Activated CD4-positive, alpha-beta T cell treated with anti-CD3 and anti-CD28 coated beads for 24 hours (primary cell): Measurements from ENCODE around the gene CEMIP.
"Not testable (repeated sequence)": the region's sequence is repeated elsewhere in the genome, so short reads cannot be mapped to it uniquely, and the experiment has no call there.

ENCODE experiments used
- DNase-seq, 2 donors: peaks; one replicate each; pipeline ENCODE4 v3.0.0-alpha.2; 2020; ENCODE audit warnings: low read depth in 2 of 2

CEMIP gene

GRCh38 chr15:80953953-80954778, 175.0 kb downstream of the CEMIP start:
- DNase-seq: no peak

- peak; percentile 39 to 54 for DNase-seq
These were observed 176.6 kb downstream of the CEMIP start for GRCh38 chr15:80955571-80956452.

GRCh38 chr15:80957556-80957955, 178.4 kb downstream of the CEMIP start:
- no peak for DNase-seq

- DNase-seq: no peak
These were observed 178.8 kb downstream of the CEMIP start for GRCh38 chr15:80957976-80958375.

GRCh38 chr15:80958818-80959495, 179.8 kb downstream of the CEMIP start:
- DNase-seq: no peak

- DNase-seq: not testable (repeated sequence)
These were observed 186.3 kb downstream of the CEMIP start for GRCh38 chr15:80965454-80965853.

GRCh38 chr15:80966431-80967197, 187.4 kb downstream of the CEMIP start:
- DNase-seq: no peak

- DNase-seq: no peak
These were observed 188.3 kb downstream of the CEMIP start for GRCh38 chr15:80967451-80967850.

GRCh38 chr15:80967991-80968510, 188.9 kb downstream of the CEMIP start:
- DNase-seq: no peak

- no peak for DNase-seq
These were observed 190.1 kb downstream of the CEMIP start for GRCh38 chr15:80969316-80969715.

GRCh38 chr15:80970018-80970657, 191.0 kb downstream of the CEMIP start:
- peak; percentile 47 to 65 for DNase-seq

- DNase-seq: no peak
These were observed 191.5 kb downstream of the CEMIP start for GRCh38 chr15:80970658-80971057.

GRCh38 chr15:80971143-80971542, 192.0 kb downstream of the CEMIP start:
- DNase-seq: no peak

- DNase-seq: no peak
These were observed 193.1 kb downstream of the CEMIP start for GRCh38 chr15:80972276-80972675.

GRCh38 chr15:80974914-80975313, 195.7 kb downstream of the CEMIP start:
- no peak for DNase-seq

- DNase-seq: no peak
These were observed 197.7 kb downstream of the CEMIP start for GRCh38 chr15:80976851-80977250.

GRCh38 chr15:80977627-80978036, 198.5 kb downstream of the CEMIP start:
- peak in 1 of 2 donors; percentile 12 for DNase-seq

- no peak for DNase-seq
These were observed 199.6 kb downstream of the CEMIP start for GRCh38 chr15:80978685-80979329.

- no peak for DNase-seq
These were observed 200.5 kb downstream of the CEMIP start for GRCh38 chr15:80979538-80980200.

- DNase-seq: no peak
These were observed 203.0 kb downstream of the CEMIP start for GRCh38 chr15:80982205-80982604.
